ENCODE data around the gene PSMC4.

Gene PSMC4

GRCh38 chr19:39936622-39937021 lies 34.3 kb upstream of the PSMC4 start:
- Histone ChIP-seq H3K4me1 (ENCODE audit: control insufficient read depth, insufficient read depth, low read depth, low read length) (peaks cover 3% of the 10 kb centered on the region), H2BK5ac (ENCODE audit: low read depth, low read length, poor library complexity, severe bottlenecking) (no peak overlapping the region)
- WGBS, result 87% methylated on average over 6 of the region's 6 CpGs

GRCh38 chr19:39937094-39937720 lies 33.8 kb upstream of the PSMC4 start:
- H3K4me2 ChIP-seq (ENCODE audit: low read length, poor library complexity, severe bottlenecking), result no peak overlapping the region
- H2BK5ac ChIP-seq (ENCODE audit: low read depth, low read length, poor library complexity, severe bottlenecking), result no peak overlapping the region
- H2BK15ac ChIP-seq (ENCODE audit: low read depth, poor library complexity, severe bottlenecking), result no peak overlapping the region
- H3K14ac ChIP-seq (ENCODE audit: low read length in 2 of 2), result no peak overlapping the region
- no peak overlapping the region for H2AFZ ChIP-seq (ENCODE audit: low read depth, low read length)
- H3K9me3 ChIP-seq (ENCODE audit: control insufficient read depth, low read length), result peaks cover 7% of the 10 kb centered on the region
- WGBS, result 87% methylated on average over 4 of the region's 5 CpGs
- H3K27ac ChIP-seq (ENCODE audit: low read length, poor library complexity, severe bottlenecking), result no peak overlapping the region
- H3K9ac ChIP-seq (ENCODE audit: low read length), result no peak overlapping the region
- peaks cover 0 to 6% of the 10 kb centered on the region in 2 experiments for H3K27me3 ChIP-seq (ENCODE audit: control insufficient read depth in 1 of 2, insufficient read depth in 1 of 2, low read length in 2 of 2)
- H3K18ac ChIP-seq (ENCODE audit: low read depth in 1 of 2, low read length in 2 of 2), result no peak overlapping the region
- H3K36me3 ChIP-seq (ENCODE audit: control insufficient read depth in 1 of 2, insufficient read depth in 2 of 2, low read depth in 1 of 2, low read length in 2 of 2), result no peaks in the 10 kb centered on the region
- no peak overlapping the region for H3K23ac ChIP-seq (ENCODE audit: low read length in 2 of 2)
- H2AK5ac ChIP-seq (ENCODE audit: low read length, severe bottlenecking), result no peak overlapping the region
- DNase-seq, result no peak
- H2BK12ac ChIP-seq (ENCODE audit: low read length in 2 of 2), result no peak overlapping the region
- no peaks in the 10 kb centered on the region for H3K79me1 ChIP-seq (replicated peaks; ENCODE audit: low read length, poor library complexity, severe bottlenecking)
- H4K91ac ChIP-seq (ENCODE audit: low read length), result no peak overlapping the region
- H3K4ac ChIP-seq (ENCODE audit: low read depth in 1 of 2, low read length in 2 of 2), result no peak overlapping the region
- H2BK120ac ChIP-seq (ENCODE audit: low read depth, low read length), result no peak overlapping the region
- H4K8ac ChIP-seq (ENCODE audit: low read length), result no peak overlapping the region
- no peak overlapping the region for H3K4me3 ChIP-seq (ENCODE audit: insufficient read depth in 1 of 2, low read depth in 1 of 2, low read length in 2 of 2)
- H3K4me1 ChIP-seq (ENCODE audit: control insufficient read depth, insufficient read depth, low read depth, low read length), result peaks cover 3% of the 10 kb centered on the region

More at GRCh38 chr19:39936622-39937021, 34.3 kb upstream of the PSMC4 start:
- Histone ChIP-seq H4K91ac (ENCODE audit: low read length) (no peak overlapping the region), H3K4ac (ENCODE audit: low read depth in 1 of 2, low read length in 2 of 2) (no peak overlapping the region), H3K9me3 (ENCODE audit: control insufficient read depth, low read length) (peaks cover 7% of the 10 kb centered on the region), H3K18ac (ENCODE audit: low read depth in 1 of 2, low read length in 2 of 2) (no peak overlapping the region), H4K8ac (ENCODE audit: low read length) (no peak overlapping the region), H3K14ac (ENCODE audit: low read length in 2 of 2) (no peak overlapping the region), H3K27ac (ENCODE audit: low read length, poor library complexity, severe bottlenecking) (no peak overlapping the region), H3K36me3 (ENCODE audit: control insufficient read depth in 1 of 2, insufficient read depth in 2 of 2, low read depth in 1 of 2, low read length in 2 of 2) (no peaks in the 10 kb centered on the region), H2AK5ac (ENCODE audit: low read length, severe bottlenecking) (no peak overlapping the region), H2BK15ac (ENCODE audit: low read depth, poor library complexity, severe bottlenecking) (no peak overlapping the region), H3K23ac (ENCODE audit: low read length in 2 of 2) (no peak overlapping the region), H3K79me1 (replicated peaks; ENCODE audit: low read length, poor library complexity, severe bottlenecking) (no peaks in the 10 kb centered on the region), H3K9ac (ENCODE audit: low read length) (no peak overlapping the region), H3K4me2 (ENCODE audit: low read length, poor library complexity, severe bottlenecking) (no peak overlapping the region), H2BK120ac (ENCODE audit: low read depth, low read length) (no peak overlapping the region), H3K27me3 (ENCODE audit: control insufficient read depth in 1 of 2, insufficient read depth in 1 of 2, low read length in 2 of 2) (peaks cover 0 to 3% of the 10 kb centered on the region in 2 experiments), H3K4me3 (ENCODE audit: insufficient read depth in 1 of 2, low read depth in 1 of 2, low read length in 2 of 2) (no peak overlapping the region), H2BK12ac (ENCODE audit: low read length in 2 of 2) (no peak overlapping the region), H2AFZ (ENCODE audit: low read depth, low read length) (no peak overlapping the region)
- DNase-seq, result no peak

GRCh38 chr19:39937787-39938186 lies 33.2 kb upstream of the PSMC4 start:
- no peaks in the 10 kb centered on the region for H3K79me1 ChIP-seq (replicated peaks; ENCODE audit: low read length, poor library complexity, severe bottlenecking)
- no peak overlapping the region for H2BK15ac ChIP-seq (ENCODE audit: low read depth, poor library complexity, severe bottlenecking)
- no peaks in the 10 kb centered on the region for H3K36me3 ChIP-seq (ENCODE audit: control insufficient read depth in 1 of 2, insufficient read depth in 2 of 2, low read depth in 1 of 2, low read length in 2 of 2)
- no peak overlapping the region for H4K91ac ChIP-seq (ENCODE audit: low read length)
- no peak overlapping the region for H3K18ac ChIP-seq (ENCODE audit: low read depth in 1 of 2, low read length in 2 of 2)
- peaks cover 3% of the 10 kb centered on the region for H3K4me1 ChIP-seq (ENCODE audit: control insufficient read depth, insufficient read depth, low read depth, low read length)
- no peak overlapping the region for H3K14ac ChIP-seq (ENCODE audit: low read length in 2 of 2)
- no peak overlapping the region for H3K4me3 ChIP-seq (ENCODE audit: insufficient read depth in 1 of 2, low read depth in 1 of 2, low read length in 2 of 2)
- no peak overlapping the region for H4K8ac ChIP-seq (ENCODE audit: low read length)
- H3K23ac ChIP-seq (ENCODE audit: low read length in 2 of 2), result no peak overlapping the region
- no peak overlapping the region for H2BK120ac ChIP-seq (ENCODE audit: low read depth, low read length)
- no peak for DNase-seq
- H2BK12ac ChIP-seq (ENCODE audit: low read length in 2 of 2), result no peak overlapping the region
- H2AFZ ChIP-seq (ENCODE audit: low read depth, low read length), result no peak overlapping the region
- H2BK5ac ChIP-seq (ENCODE audit: low read depth, low read length, poor library complexity, severe bottlenecking), result no peak overlapping the region
- 69% methylated on average over 2 of the region's 2 CpGs for WGBS
- H3K4me2 ChIP-seq (ENCODE audit: low read length, poor library complexity, severe bottlenecking), result no peak overlapping the region
- no peak overlapping the region for H3K4ac ChIP-seq (ENCODE audit: low read depth in 1 of 2, low read length in 2 of 2)
- no peak overlapping the region for H3K27ac ChIP-seq (ENCODE audit: low read length, poor library complexity, severe bottlenecking)
- peaks cover 7% of the 10 kb centered on the region for H3K9me3 ChIP-seq (ENCODE audit: control insufficient read depth, low read length)
- H2AK5ac ChIP-seq (ENCODE audit: low read length, severe bottlenecking), result no peak overlapping the region
- peaks cover 0 to 6% of the 10 kb centered on the region in 2 experiments for H3K27me3 ChIP-seq (ENCODE audit: control insufficient read depth in 1 of 2, insufficient read depth in 1 of 2, low read length in 2 of 2)
- no peak overlapping the region for H3K9ac ChIP-seq (ENCODE audit: low read length)

GRCh38 chr19:39939556-39939955 lies 31.4 kb upstream of the PSMC4 start:
- Histone ChIP-seq H3K79me1 (replicated peaks; ENCODE audit: low read length, poor library complexity, severe bottlenecking) (no peaks in the 10 kb centered on the region), H4K91ac (ENCODE audit: low read length) (no peak overlapping the region)
- whole genome bisulfite sequencing, result 96% methylated on average over 6 of the region's 6 CpGs

More at GRCh38 chr19:39939556-39939955, 31.4 kb upstream of the PSMC4 start:
- Histone ChIP-seq H2AFZ (ENCODE audit: low read depth, low read length) (no peak overlapping the region), H2BK15ac (ENCODE audit: low read depth, poor library complexity, severe bottlenecking) (no peak overlapping the region), H3K14ac (ENCODE audit: low read length in 2 of 2) (no peak overlapping the region), H3K23ac (ENCODE audit: low read length in 2 of 2) (no peak overlapping the region), H3K9me3 (ENCODE audit: control insufficient read depth, low read length) (peaks cover 7% of the 10 kb centered on the region), H3K18ac (ENCODE audit: low read depth in 1 of 2, low read length in 2 of 2) (no peak overlapping the region), H3K27ac (ENCODE audit: low read length, poor library complexity, severe bottlenecking) (no peak overlapping the region), H2BK5ac (ENCODE audit: low read depth, low read length, poor library complexity, severe bottlenecking) (no peak overlapping the region), H2AK5ac (ENCODE audit: low read length, severe bottlenecking) (no peak overlapping the region), H3K4me3 (ENCODE audit: insufficient read depth in 1 of 2, low read depth in 1 of 2, low read length in 2 of 2) (no peak overlapping the region), H4K8ac (ENCODE audit: low read length) (no peak overlapping the region), H3K27me3 (ENCODE audit: control insufficient read depth in 1 of 2, insufficient read depth in 1 of 2, low read length in 2 of 2) (peaks cover 0 to 5% of the 10 kb centered on the region in 2 experiments), H3K36me3 (ENCODE audit: control insufficient read depth in 1 of 2, insufficient read depth in 2 of 2, low read depth in 1 of 2, low read length in 2 of 2) (no peaks in the 10 kb centered on the region), H3K4me1 (ENCODE audit: control insufficient read depth, insufficient read depth, low read depth, low read length) (peaks cover 13% of the 10 kb centered on the region), H2BK12ac (ENCODE audit: low read length in 2 of 2) (no peak overlapping the region), H3K4me2 (ENCODE audit: low read length, poor library complexity, severe bottlenecking) (no peak overlapping the region), H3K4ac (ENCODE audit: low read depth in 1 of 2, low read length in 2 of 2) (no peak overlapping the region), H2BK120ac (ENCODE audit: low read depth, low read length) (no peak overlapping the region), H3K9ac (ENCODE audit: low read length) (no peak overlapping the region)
- no peak for DNase-seq
